SH-SY5Y (cell line): Measurements from ENCODE around the gene SQOR.

ENCODE experiments used
- GATA2 ChIP-seq: IDR thresholded peaks from 2 replicates; pipeline ENCODE4 v1.6.1; 2011; ENCODE audit warnings: mild to moderate bottlenecking, low read depth, low read length
- GATA3 ChIP-seq: IDR thresholded peaks from 2 replicates; pipeline ENCODE4 v1.6.1; 2011; ENCODE audit warnings: low read depth, mild to moderate bottlenecking, low read length, moderate library complexity

- TF ChIP-seq GATA2 (no peak), GATA3 (no peak)
These were observed 23.5 kb upstream of the SQOR start for GRCh38 chr15:45611305-45611704.
